SU-DHL-6 (cell line): ENCODE measurements around the gene GTF2IRD1.

Experiments
- EZH2phosphoT487 ChIP-seq: fragments of 200-600 bp; sonication (generic), shearing (Covaris generic); conservative IDR thresholded peaks from 2 replicates; pipeline ENCODE4 v1.6.1; 2018; ENCODE audit warnings: mild to moderate bottlenecking, antibody characterized with exemption, low read length, moderate library complexity, mixed read lengths
- TF ChIP-seq, protein P1 (sequence below): fragments of 200-600 bp; sonication (generic); IDR thresholded peaks from one replicate; pipeline ENCODE4 v1.5.1; 2017; ENCODE audit warnings: antibody characterized with exemption, mild to moderate bottlenecking, low read length, moderate library complexity; ENCODE audit not compliant: insufficient read depth, poor library complexity, severe bottlenecking

DNA sequence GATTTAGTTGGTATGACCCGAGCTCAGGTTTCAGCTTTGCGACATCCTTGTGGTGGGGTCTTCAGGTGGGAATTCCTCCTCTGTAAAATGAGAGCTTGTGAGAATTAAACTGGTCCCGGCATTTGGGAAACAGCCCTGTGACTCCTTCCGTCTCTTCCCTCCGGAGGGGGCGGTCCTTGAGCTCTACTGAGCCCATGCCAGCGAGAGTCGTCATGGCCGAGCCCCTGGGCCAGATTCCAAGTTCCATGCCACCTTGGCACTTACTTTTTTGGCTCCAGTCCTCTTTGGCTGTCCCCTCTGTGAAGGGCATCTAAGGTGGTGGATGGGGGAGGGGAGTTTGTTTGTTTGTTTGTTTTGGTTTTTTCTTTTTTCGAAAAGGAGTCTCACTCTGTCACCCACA, 47.6 kb downstream of the GTF2IRD1 start:
- TF ChIP-seq, protein P1, sequence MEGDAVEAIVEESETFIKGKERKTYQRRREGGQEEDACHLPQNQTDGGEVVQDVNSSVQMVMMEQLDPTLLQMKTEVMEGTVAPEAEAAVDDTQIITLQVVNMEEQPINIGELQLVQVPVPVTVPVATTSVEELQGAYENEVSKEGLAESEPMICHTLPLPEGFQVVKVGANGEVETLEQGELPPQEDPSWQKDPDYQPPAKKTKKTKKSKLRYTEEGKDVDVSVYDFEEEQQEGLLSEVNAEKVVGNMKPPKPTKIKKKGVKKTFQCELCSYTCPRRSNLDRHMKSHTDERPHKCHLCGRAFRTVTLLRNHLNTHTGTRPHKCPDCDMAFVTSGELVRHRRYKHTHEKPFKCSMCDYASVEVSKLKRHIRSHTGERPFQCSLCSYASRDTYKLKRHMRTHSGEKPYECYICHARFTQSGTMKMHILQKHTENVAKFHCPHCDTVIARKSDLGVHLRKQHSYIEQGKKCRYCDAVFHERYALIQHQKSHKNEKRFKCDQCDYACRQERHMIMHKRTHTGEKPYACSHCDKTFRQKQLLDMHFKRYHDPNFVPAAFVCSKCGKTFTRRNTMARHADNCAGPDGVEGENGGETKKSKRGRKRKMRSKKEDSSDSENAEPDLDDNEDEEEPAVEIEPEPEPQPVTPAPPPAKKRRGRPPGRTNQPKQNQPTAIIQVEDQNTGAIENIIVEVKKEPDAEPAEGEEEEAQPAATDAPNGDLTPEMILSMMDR = no peak
- TF ChIP-seq EZH2phosphoT487 = no peak
